Globus pallidus (tissue), 1 donor: ENCODE measurements around the gene LTBP2.
A peak's percentile ranks its signal among the peaks of the same experiment; 100 is the strongest.

ENCODE experiments used
- DNase-seq: peaks from one replicate; pipeline ENCODE4 v3.0.0-alpha.2; 2015; ENCODE audit warnings: low spot score

Gene LTBP2

GRCh38 chr14:74611650-74612349 lies at the start of gene LTBP2:
TSS of gene LTBP2 (minus strand) at chr14:74612237. CDS start at chr14:74611944, 293 bp downstream.
- no peak for DNase-seq

- no peak for DNase-seq
These were observed 48.8 kb upstream of the LTBP2 start for GRCh38 chr14:74660863-74661262.

DNA sequence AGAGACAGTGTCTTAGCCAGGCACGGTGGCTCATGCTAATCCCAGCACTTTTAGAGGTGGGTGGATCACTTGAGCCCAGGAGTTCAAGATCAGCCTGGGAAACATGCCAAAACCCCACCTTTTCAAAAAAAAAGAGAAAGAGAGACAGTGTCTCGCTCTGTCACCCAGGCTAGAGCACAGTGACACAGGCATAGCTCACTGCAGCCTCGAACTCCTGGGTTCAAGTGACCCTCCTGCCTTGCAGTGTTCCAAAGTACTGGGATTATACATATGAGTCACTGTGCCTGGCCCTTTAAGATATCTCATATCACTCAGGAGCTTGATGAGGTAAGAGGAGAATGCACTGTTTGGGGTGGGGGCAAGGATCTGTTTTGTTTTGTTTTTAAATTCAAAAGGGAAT lies 48.1 kb upstream of the LTBP2 start:
- DNase-seq, result no peak

DNA sequence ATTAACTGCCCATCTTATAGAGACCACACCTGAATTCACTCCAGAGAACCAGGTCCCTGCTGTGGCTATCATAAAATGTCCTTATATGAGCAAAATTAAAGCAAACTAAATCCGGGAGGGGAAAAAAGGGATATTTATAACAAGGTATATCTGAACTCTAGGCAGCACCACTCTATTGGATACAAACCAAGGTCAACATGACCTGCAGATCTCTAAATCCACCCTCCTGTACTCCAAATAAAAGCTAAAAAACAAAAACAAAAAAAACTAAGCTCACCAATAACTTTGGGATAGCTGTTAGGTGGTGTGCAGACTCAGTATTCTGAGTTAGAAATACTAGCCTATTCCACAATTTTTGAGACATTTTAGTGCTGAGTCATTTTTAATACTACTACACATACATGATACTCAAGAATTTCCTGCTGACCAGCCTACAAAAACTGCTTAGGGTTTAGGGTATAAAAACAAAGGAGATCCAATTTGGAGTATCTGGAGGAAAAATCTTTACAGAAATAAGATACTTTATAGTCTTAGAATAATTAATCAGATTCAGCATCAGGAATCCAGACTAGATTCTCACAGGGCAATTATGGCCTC lies 46.6 kb upstream of the LTBP2 start:
- DNase-seq, result no peak

- DNase-seq, result no peak
These were observed 44.9 kb upstream of the LTBP2 start for GRCh38 chr14:74656964-74657363.

- no peak for DNase-seq
These were observed 43.8 kb upstream of the LTBP2 start for GRCh38 chr14:74655599-74656395.

- no peak for DNase-seq
These were observed 42.9 kb upstream of the LTBP2 start for GRCh38 chr14:74654931-74655330.

GRCh38 chr14:74653386-74654138 lies 41.5 kb upstream of the LTBP2 start:
- DNase-seq, result peak; percentile 73

DNA sequence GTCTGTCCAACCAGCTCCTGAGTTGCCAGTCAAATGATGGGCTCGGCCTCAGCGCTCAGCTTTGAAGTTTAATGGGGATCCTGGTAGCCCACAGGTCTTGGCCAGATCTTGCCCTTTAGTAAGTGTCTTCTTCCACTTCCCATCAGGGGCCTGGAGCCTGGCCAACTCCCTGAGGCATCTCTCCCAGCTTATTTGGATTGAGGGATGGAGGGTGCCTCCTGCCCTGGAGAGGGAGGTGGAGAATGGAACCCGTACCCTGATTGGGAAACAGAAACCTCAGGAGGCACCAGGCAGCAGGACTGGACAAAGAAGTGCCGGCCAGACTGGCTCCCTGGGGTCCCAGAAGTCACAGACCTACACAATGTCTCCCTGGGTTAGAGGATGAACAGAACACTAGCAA lies 40.5 kb upstream of the LTBP2 start:
- DNase-seq, result no peak

GRCh38 chr14:74650927-74651686 lies 39.1 kb upstream of the LTBP2 start:
- no peak for DNase-seq

DNA sequence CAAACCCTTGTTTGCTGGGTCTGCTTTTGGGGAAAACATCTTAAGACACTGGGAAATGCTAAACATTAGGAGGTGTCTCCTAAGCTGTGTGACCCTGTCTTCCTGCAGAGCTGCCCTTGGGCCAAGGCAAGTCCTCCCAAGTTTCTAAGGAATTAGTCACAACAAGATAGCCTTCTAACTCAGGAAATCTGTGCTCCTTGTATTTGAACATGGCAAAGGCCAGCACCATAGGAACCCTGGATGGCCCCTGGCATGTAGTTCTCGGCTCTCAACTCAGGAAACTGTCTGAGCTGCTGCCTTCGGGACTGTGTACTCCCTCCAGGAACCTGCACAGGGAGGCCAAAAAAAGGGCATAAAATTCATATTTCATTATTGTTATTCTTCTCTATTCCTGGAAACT lies 37.6 kb upstream of the LTBP2 start:
- DNase-seq, result no peak

DNA sequence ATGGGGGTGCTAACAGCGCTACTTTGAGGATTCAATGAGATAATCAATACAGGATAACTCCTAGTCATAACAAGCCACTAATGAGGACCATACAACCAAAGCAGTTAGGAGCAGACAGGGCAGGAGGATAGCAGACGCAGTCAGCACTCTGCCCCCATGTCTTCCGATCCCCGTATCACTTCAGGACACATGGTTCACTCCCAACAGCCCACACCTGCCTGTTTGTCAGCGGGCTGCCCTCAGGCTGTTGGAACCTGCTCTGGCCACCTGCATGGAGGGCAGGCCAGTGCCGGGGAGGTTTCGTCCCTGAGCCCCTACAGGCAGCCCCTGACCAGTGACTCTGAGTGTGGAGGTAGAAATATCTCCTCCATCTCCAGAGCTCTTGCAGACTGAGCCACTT lies 37.1 kb upstream of the LTBP2 start:
- DNase-seq, result no peak

- no peak for DNase-seq
These were observed 36.6 kb upstream of the LTBP2 start for GRCh38 chr14:74648601-74649000.

- DNase-seq, result no peak
These were observed 35.8 kb upstream of the LTBP2 start for GRCh38 chr14:74647678-74648461.

DNA sequence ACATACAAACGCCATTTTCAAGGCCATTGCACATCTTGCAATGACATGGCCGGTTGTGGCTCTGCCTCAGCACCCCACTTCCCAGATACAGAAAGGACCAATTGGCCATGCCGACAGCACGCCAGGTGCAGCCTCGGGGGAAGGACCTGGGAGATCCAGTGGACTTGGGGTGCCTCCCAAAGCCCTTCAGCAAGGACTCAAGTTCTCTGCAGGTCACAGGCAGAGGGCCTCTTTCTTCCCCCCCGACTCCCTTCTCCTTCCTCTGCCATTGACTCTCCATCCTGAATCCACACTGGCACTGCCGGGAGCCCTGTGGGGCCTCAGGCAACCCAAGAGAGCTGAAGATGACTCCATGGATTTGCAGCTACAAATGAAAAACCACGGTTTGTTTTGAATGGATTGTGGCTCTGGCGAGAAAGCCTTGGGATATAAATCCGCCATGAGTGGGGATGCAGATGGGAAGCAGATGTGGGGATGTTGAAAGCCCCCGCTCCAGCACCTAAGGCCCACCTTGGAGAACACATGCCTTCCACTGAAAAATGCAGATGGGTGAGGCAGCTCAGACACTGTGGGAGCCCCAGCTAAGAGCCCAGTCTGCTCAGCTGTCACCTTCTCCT lies 35.1 kb upstream of the LTBP2 start:
- DNase-seq, result no peak

DNA sequence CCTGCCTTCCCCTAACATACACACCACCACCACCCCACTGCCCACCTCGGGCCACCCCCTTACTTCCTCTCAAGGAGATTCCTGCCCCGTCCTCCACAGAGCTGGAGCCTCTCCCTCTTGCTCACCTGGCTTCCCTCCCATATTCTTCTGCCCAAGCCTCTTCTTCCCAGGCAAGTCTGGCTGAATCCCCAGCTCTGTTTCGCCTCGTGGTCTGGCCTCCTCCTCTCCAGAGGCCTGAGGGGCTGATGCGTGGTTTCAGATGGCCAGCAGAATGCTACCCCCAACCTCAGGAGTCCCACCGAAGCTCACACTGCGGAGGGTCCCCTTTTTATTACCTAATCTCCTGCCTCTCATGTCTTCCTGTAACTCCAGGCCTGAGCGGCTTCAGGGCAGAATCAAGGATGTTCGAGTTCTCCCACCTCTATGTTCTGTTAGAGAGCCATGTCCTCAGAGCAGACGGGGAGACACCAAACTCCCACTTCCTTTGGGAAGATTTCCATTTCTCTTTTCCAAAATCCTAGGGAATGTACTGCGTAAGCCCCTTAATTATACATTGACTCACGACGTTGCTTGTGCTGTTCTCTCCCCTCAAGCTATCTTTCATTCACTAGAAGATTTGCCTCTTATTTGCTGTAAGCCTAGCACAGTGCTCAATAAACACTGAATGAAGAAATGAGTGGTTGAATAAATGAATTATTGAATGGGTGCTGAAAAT lies 33.9 kb upstream of the LTBP2 start:
- DNase-seq, result no peak

DNA sequence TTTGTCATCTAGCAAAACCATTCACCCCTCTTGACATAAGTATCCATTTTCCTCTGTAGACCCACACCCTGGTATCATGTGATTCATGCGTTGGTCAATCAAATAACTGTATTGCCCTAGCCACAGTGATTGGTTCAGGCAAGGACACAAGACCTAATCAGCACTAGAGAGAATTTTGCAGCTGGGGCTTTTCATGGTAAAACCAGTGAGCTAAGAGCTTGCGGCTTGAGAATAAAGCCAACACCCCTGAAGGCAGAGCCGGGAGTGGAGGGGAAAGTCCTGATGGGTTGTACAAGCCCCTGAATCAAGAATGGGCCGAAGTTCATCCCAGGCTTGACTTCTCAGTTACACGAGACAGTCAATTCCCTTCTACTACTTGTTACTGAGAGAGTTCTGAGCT lies 33.2 kb upstream of the LTBP2 start:
- DNase-seq, result no peak

GRCh38 chr14:74641601-74642391 lies 29.8 kb upstream of the LTBP2 start:
- no peak for DNase-seq

DNA sequence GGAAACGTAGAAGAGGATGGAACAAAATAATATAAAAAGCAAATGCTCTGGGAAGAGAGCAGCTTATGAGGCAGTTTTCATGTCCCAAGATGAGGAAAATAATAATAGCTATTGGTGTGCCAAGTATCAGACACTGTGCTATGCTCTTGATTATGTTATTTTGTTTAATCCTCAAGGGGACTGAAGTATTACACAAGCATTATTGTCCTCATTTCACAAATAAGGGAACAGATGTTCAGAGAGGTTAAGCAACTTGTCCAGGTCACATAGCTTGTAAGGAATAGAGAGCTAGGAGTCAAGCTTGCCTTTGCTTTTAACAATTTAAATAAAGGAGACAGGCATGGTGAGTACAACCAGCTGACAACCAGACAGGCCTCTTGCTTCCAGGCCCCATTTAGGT lies 26.9 kb upstream of the LTBP2 start:
- no peak for DNase-seq
